Measurements from ENCODE around the gene BMP7.

DNA sequence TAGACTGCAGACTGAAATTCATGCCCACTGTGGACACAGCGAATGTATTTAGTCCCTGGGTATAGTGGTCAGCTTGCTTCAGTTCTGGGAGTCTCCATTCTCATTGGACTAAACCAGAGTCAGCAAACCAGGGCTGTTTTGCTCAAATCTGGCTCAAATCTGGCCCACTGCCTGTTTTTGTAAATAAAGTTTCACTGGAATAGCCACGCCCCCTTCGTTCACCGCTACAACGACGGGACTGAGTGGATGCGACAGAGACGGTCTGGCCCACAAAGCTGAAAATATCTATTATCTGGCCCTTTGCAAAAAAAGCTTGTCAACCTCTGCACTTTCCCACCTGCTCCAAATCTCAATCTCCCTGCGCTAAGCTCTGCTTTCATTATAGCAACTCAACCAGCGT lies 135.4 kb downstream of the BMP7 start:
- TF ChIP-seq, protein P1, sequence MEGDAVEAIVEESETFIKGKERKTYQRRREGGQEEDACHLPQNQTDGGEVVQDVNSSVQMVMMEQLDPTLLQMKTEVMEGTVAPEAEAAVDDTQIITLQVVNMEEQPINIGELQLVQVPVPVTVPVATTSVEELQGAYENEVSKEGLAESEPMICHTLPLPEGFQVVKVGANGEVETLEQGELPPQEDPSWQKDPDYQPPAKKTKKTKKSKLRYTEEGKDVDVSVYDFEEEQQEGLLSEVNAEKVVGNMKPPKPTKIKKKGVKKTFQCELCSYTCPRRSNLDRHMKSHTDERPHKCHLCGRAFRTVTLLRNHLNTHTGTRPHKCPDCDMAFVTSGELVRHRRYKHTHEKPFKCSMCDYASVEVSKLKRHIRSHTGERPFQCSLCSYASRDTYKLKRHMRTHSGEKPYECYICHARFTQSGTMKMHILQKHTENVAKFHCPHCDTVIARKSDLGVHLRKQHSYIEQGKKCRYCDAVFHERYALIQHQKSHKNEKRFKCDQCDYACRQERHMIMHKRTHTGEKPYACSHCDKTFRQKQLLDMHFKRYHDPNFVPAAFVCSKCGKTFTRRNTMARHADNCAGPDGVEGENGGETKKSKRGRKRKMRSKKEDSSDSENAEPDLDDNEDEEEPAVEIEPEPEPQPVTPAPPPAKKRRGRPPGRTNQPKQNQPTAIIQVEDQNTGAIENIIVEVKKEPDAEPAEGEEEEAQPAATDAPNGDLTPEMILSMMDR (IDR thresholded peaks at IDR 0.05 in 8 of 11, conservative IDR thresholded peaks at IDR 0.05 in 3 of 11) = no peak
- TF ChIP-seq POLR2A (IDR thresholded peaks at IDR 0.05) (no peak), POLR2AphosphoS5 (IDR thresholded peaks at IDR 0.05) (no peak)

Measured in spleen (tissue), 7 donors.